ENCODE data around the gene ANKRD2.

The ANKRD2 gene

GRCh38 chr10:97596101-97597082, 23.8 kb downstream of the ANKRD2 start:
- peak in 1 of 14 donors; percentile 22 for DNase-seq

- DNase-seq = no peak
These were observed 25.2 kb downstream of the ANKRD2 start for GRCh38 chr10:97597778-97598177.

GRCh38 chr10:97598407-97599271, 26.1 kb downstream of the ANKRD2 start:
- no peak for DNase-seq

GRCh38 chr10:97599272-97599619, 26.7 kb downstream of the ANKRD2 start:
- DNase-seq = peak in 1 of 14 donors; percentile 14

- peak in 1 of 14 donors; percentile 54 for DNase-seq
These were observed 28.0 kb downstream of the ANKRD2 start for GRCh38 chr10:97600616-97601015.

- peak in 12 of 14 donors; percentile 7 to 87 (median 64) for DNase-seq
These were observed 29.0 kb downstream of the ANKRD2 start for GRCh38 chr10:97601268-97602215.

GRCh38 chr10:97607095-97607636, 34.6 kb downstream of the ANKRD2 start:
- peak in 7 of 14 donors; percentile 12 to 57 (median 41) for DNase-seq

GRCh38 chr10:97608991-97609561, 36.5 kb downstream of the ANKRD2 start:
- peak in 1 of 14 donors; percentile 93 for DNase-seq

GRCh38 chr10:97611473-97611872, 38.9 kb downstream of the ANKRD2 start:
- DNase-seq = no peak

- peak in 1 of 14 donors; percentile 58 for DNase-seq
These were observed 39.8 kb downstream of the ANKRD2 start for GRCh38 chr10:97612386-97612785.

- DNase-seq = no peak
These were observed 45.7 kb downstream of the ANKRD2 start for GRCh38 chr10:97618285-97618684.

GRCh38 chr10:97618733-97619132, 46.2 kb downstream of the ANKRD2 start:
- DNase-seq = no peak

GRCh38 chr10:97623277-97623676, 50.7 kb downstream of the ANKRD2 start:
- no peak for DNase-seq

GRCh38 chr10:97627731-97628130, 55.2 kb downstream of the ANKRD2 start:
- DNase-seq = no peak

GRCh38 chr10:97628228-97628627, 55.6 kb downstream of the ANKRD2 start:
- no peak for DNase-seq

GRCh38 chr10:97629289-97629688, 56.7 kb downstream of the ANKRD2 start:
- DNase-seq = no peak

- no peak for DNase-seq
These were observed 58.5 kb downstream of the ANKRD2 start for GRCh38 chr10:97631098-97631497.

GRCh38 chr10:97632949-97633884, 60.6 kb downstream of the ANKRD2 start, which contains the start of gene MORN4:
TSS of gene MORN4 (minus strand) at chr10:97633500. CDS start at chr10:97619653, 13,847 bp downstream.
- DNase-seq = peak; percentile 58 to 94 (median 86)
